VCaP (cell line): Measurements from ENCODE around the gene IL37.

Experiments
- H3K27ac ChIP-seq: fragments of 450-650 bp; 2 replicates; pipeline ENCODE4 v1.5.1; 2017
- CTCF ChIP-seq: fragments of 450-650 bp; conservative IDR thresholded peaks from 2 replicates; pipeline ENCODE4 v1.5.1; 2017; ENCODE audit warnings: mild to moderate bottlenecking, moderate library complexity

IL37 gene

GRCh38 chr2:112962308-112963175 is 51.6 kb downstream of the IL37 start:
- TF ChIP-seq CTCF, result no peak
- no peak overlapping the region for H3K27ac ChIP-seq

GRCh38 chr2:112967023-112967422 is 56.1 kb downstream of the IL37 start:
- no peak overlapping the region for H3K27ac ChIP-seq
- no peak for TF ChIP-seq CTCF
